NB4 (cell line): ENCODE results near the gene CCDC66.

Source experiments
- DNase-seq: peaks from one replicate; pipeline ENCODE4 v3.0.0; 2010; ENCODE audit warnings: low read depth
- H3K4me3 ChIP-seq: one replicate; pipeline ENCODE4 v1.5.1; 2011; ENCODE audit warnings: mild to moderate bottlenecking, low read depth, low read length, moderate library complexity
- CTCF ChIP-seq: IDR thresholded peaks from one replicate; pipeline ENCODE4 v1.5.1; 2012; ENCODE audit warnings: low read depth, low read length
- MAX ChIP-seq: IDR thresholded peaks from 2 replicates; pipeline ENCODE4 v1.6.1; 2011; ENCODE audit warnings: low read depth, low read length
- MYC ChIP-seq: IDR thresholded peaks from 2 replicates; pipeline ENCODE4 v1.6.1; 2011; ENCODE audit warnings: low read depth, low read length
- POLR2A ChIP-seq: IDR thresholded peaks from 2 replicates; pipeline ENCODE4 v1.6.1; 2011; ENCODE audit warnings: mild to moderate bottlenecking; ENCODE audit not compliant: insufficient read length; ENCODE audit errors: extremely low read depth

The CCDC66 gene

GRCh38 chr3:56556908-56557830 is at the start of gene CCDC66:
Gene CCDC66, plus strand, starts transcription at chr3:56557175. Its CDS starts 68 bp downstream, at chr3:56557243.
- peak within 1 kb of the TSS; percentile 98 for H3K4me3 ChIP-seq
- DNase-seq: peak; percentile 96
- TF ChIP-seq POLR2A: peak; percentile 81
- peak; percentile 58 for TF ChIP-seq CTCF
- peak; percentile 67; the same call in 1 of the 2 replicates for TF ChIP-seq MYC
- peak; percentile 83 for TF ChIP-seq MAX

GRCh38 chr3:56519641-56520040 is 37.3 kb upstream of the CCDC66 start:
- no peak overlapping the region for H3K4me3 ChIP-seq
- no peak for DNase-seq
- TF ChIP-seq MAX (no peak), POLR2A (no peak), CTCF (no peak), MYC (no peak)

DNA sequence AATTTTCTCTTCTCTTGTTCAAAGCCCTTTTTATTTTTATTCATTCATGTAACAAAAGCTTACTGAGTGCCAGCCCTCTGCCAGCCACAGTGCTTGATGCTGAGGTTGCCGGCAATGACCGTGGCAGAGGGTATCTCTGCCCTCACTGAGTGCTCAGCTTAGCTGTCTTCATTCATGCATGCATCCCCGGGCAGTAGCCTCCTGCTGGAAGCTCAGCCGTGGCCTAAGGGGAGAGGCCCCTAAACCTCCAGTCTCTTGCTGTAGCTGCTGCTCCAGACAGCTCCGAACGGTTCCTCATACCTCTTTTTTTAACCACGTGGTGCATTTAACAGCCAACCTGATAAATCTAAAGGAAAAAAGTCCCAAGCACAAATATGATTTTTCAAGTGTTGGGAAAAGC is 34.6 kb upstream of the CCDC66 start:
- DNase-seq: no peak
- no peak overlapping the region for H3K4me3 ChIP-seq
- TF ChIP-seq MAX (no peak), POLR2A (no peak), MYC (no peak), CTCF (no peak)

DNA sequence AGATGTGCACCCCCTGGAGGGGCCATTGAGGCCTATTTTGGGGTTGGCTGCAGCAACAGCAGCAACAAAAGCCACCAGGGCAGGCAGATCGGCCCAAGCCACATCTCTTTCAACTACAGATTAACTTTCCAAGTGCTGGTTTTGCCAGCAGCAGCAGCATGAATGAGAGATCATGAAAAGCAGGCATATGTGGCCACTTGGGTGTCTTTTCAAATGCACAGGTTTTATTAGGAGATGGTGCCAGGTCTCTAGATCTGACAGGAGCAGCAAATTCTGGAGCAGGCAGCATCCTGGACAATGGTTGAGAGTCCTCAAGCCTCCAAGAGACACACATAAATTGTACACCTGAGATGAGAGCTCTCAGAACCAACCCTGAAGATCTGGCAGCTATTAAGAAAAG is 31.7 kb upstream of the CCDC66 start:
- DNase-seq: no peak
- TF ChIP-seq POLR2A: no peak
- TF ChIP-seq CTCF: no peak
- TF ChIP-seq MYC: no peak
- no peak for TF ChIP-seq MAX

DNA sequence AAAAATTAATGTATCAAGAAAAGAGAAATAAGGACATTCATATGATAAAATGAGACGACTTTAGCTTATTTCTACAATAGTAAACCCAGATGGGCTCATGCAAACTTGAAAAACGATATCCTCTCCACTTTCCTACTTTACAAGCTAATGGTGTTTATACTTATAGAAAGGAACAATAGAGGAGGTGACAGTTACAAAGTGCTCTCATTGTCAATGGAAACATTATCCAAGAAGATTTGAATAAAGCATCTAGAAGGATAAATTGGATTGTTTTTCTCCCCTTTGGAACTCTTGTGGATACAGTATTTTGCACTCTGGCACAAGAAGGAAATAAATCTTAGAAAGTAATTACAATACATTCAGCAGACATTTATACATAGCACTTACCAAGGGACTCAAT is 20.2 kb upstream of the CCDC66 start:
- H3K4me3 ChIP-seq: no peak overlapping the region
- TF ChIP-seq MYC (no peak), POLR2A (no peak), CTCF (no peak)
- no peak for DNase-seq

More for the DNA sequence above, 31.7 kb upstream of the CCDC66 start:
- no peak overlapping the region for H3K4me3 ChIP-seq
